ENCODE measurements around the gene MAD1L1. TPM values are rescaled to one million over a fixed set of nuclear protein-coding genes. Genes with fewer than 3 reads are reported as not detected.

Gene MAD1L1
- total RNA-seq, 1 experiment from 2014 or later = 46.7 TPM

- no peak overlapping the region for H3K4me3 ChIP-seq (ENCODE audit: low read depth, low read length, poor library complexity, severe bottlenecking)
- no peaks in the 10 kb centered on the region for H3K36me3 ChIP-seq (ENCODE audit: insufficient read depth, low read length, poor library complexity, severe bottlenecking)
- no peaks in the 10 kb centered on the region for H3K27me3 ChIP-seq (replicated peaks; ENCODE audit: insufficient read depth, low read depth, low read length, poor library complexity)
- no TSS peak for BruUV-seq (replicated peaks)
- TF ChIP-seq CTCF (conservative IDR thresholded peaks at IDR 0.05; ENCODE audit: low read depth, low read length) = no peak
- TF ChIP-seq EZH2 (IDR thresholded peaks at IDR 0.05; ENCODE audit: borderline replicate concordance, low read depth, low read length, poor library complexity, severe bottlenecking) = no peak
- CTCF ChIA-PET = no interaction called here
- no peak for DNase-seq (ENCODE audit: low spot score)
- intact Hi-C loops (cut with micrococcal nuclease; ENCODE audit: unreplicated experiment) = no loop called here
- no peaks in the 10 kb centered on the region for H3K9me3 ChIP-seq (ENCODE audit: low read depth, low read length, poor library complexity, severe bottlenecking)
- no peak overlapping the region for H3K27ac ChIP-seq (ENCODE audit: low read depth, low read length, poor library complexity, severe bottlenecking)
- POLR2A ChIA-PET (ENCODE audit: low non-redundant PET) = no interaction called here
- H3K4me1 ChIP-seq (ENCODE audit: insufficient read depth, low read length, poor library complexity, severe bottlenecking) = no peaks in the 10 kb centered on the region
Observed at GRCh38 chr7:2051707-2052656, 180.8 kb downstream of the MAD1L1 start.

DNA sequence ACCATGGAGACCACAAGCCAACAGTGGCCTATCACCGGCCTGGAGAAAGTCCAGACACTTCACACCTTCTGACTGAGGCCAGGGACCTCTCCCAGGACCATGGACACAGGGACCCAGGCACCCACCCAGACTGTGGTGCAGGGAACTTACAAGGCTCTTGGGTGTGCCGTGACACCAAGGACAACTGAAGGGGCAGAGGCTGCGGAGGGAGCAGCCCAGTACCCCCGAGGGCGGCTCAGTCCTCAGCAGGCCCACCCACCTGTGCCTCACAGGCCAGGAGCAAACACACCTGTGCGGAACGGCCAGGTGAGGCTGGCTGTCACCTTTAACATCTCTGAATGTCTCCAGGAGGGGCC is 182.3 kb downstream of the MAD1L1 start:
- POLR2A ChIA-PET (ENCODE audit: low non-redundant PET) = no interaction called here
- TF ChIP-seq EZH2 (IDR thresholded peaks at IDR 0.05; ENCODE audit: borderline replicate concordance, low read depth, low read length, poor library complexity, severe bottlenecking) = no peak
- no peak for TF ChIP-seq CTCF (conservative IDR thresholded peaks at IDR 0.05; ENCODE audit: low read depth, low read length)
- no TSS peak for BruUV-seq (replicated peaks)
- Histone ChIP-seq H3K27me3 (replicated peaks; ENCODE audit: insufficient read depth, low read depth, low read length, poor library complexity) (no peaks in the 10 kb centered on the region), H3K4me1 (ENCODE audit: insufficient read depth, low read length, poor library complexity, severe bottlenecking) (peaks cover 3% of the 10 kb centered on the region), H3K4me3 (ENCODE audit: low read depth, low read length, poor library complexity, severe bottlenecking) (no peak overlapping the region), H3K9me3 (ENCODE audit: low read depth, low read length, poor library complexity, severe bottlenecking) (no peaks in the 10 kb centered on the region), H3K36me3 (ENCODE audit: insufficient read depth, low read length, poor library complexity, severe bottlenecking) (no peaks in the 10 kb centered on the region), H3K27ac (ENCODE audit: low read depth, low read length, poor library complexity, severe bottlenecking) (no peak overlapping the region)
- no peak for DNase-seq (ENCODE audit: low spot score)
- CTCF ChIA-PET = interaction anchor here (0.6 kb wide), 1 partner anchor 264 kb away, joined by 3 read pairs; no protein-coding TSS in a partner anchor
- intact Hi-C loops (cut with micrococcal nuclease; ENCODE audit: unreplicated experiment) = no loop called here

DNA sequence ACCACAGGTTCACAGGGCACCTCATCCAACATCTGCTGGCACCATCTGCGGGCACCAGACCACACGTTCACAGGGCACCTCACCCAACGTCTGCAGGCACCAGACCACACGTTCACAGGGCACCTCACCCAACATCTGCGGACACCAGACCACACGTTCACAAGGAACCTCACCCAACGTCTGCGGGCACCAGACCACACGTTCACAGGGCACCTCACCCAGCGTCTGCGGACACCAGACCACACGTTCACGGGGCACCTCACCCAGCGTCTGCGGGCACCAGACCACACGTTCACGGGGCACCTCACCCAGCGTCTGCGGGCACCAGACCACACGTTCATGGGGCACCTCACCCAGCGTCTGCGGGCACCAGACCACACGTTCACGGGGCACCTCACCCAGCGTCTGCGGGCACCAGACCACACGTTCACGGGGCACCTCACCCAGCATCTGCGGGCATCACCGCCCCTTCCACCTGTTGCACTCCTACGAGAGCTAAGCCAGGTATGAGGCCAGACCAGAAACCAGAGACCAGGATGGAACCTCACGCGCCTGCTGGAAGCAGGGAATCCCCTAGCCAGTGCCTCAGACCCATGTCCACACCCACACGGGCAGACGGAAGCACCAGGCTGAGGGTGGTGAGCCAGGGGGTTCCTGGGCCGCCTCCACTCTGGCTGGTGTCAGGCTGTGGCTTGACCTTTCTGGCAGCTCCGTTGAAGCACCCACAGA is 182.8 kb downstream of the MAD1L1 start:
- Histone ChIP-seq H3K4me1 (ENCODE audit: insufficient read depth, low read length, poor library complexity, severe bottlenecking) (peaks cover 3% of the 10 kb centered on the region), H3K4me3 (ENCODE audit: low read depth, low read length, poor library complexity, severe bottlenecking) (no peak overlapping the region), H3K27me3 (replicated peaks; ENCODE audit: insufficient read depth, low read depth, low read length, poor library complexity) (no peaks in the 10 kb centered on the region), H3K36me3 (ENCODE audit: insufficient read depth, low read length, poor library complexity, severe bottlenecking) (no peaks in the 10 kb centered on the region), H3K27ac (ENCODE audit: low read depth, low read length, poor library complexity, severe bottlenecking) (no peak overlapping the region), H3K9me3 (ENCODE audit: low read depth, low read length, poor library complexity, severe bottlenecking) (no peaks in the 10 kb centered on the region)
- CTCF ChIA-PET = interaction anchor here (0.6 kb wide), 1 partner anchor 264 kb away, joined by 3 read pairs; no protein-coding TSS in a partner anchor
- BruUV-seq (replicated peaks) = no TSS peak
- POLR2A ChIA-PET (ENCODE audit: low non-redundant PET) = no interaction called here
- TF ChIP-seq CTCF (conservative IDR thresholded peaks at IDR 0.05; ENCODE audit: low read depth, low read length) (no peak), EZH2 (IDR thresholded peaks at IDR 0.05; ENCODE audit: borderline replicate concordance, low read depth, low read length, poor library complexity, severe bottlenecking) (no peak)
- intact Hi-C loops (cut with micrococcal nuclease; ENCODE audit: unreplicated experiment) = no loop called here
- no peak for DNase-seq (ENCODE audit: low spot score)
